Left lung (tissue), 10 donors: ENCODE results near the gene HGS. TPM values are rescaled to one million over a fixed set of nuclear protein-coding genes. Genes with fewer than 3 reads are reported as not detected.

Experiments
- ATAC-seq: fragments of 200-7000 bp; cut with Tn5 transposase; one replicate; pipeline ENCODE4 v1.9.1; 2020; ENCODE audit warnings: moderate library complexity
- DNase-seq, 4 donors: peaks; one replicate each; pipeline ENCODE4 v3.0.0-alpha.2; 2013 to 2020
- H3K27ac ChIP-seq, 2 donors: fragments of 200-600 bp; sonication (generic) in 1 of 2; one replicate each; pipeline versions ENCODE4 v1.5.0 to v1.8.0; 2020 to 2021
- H3K27me3 ChIP-seq, 2 donors: fragments of 200-600 bp; sonication (generic) in 1 of 2; one replicate each; pipeline versions ENCODE4 v1.5.0 to v1.8.0; 2020 to 2021
- H3K36me3 ChIP-seq, 2 donors: fragments of 200-600 bp; sonication (generic) in 1 of 2; one replicate each; pipeline versions ENCODE4 v1.5.0 to v1.8.0; 2020 to 2021
- H3K4me1 ChIP-seq, 2 donors: fragments of 200-600 bp; one replicate each; pipeline ENCODE4 v1.8.0; 2021
- H3K4me3 ChIP-seq, 2 donors: fragments of 200-600 bp; sonication (generic) in 1 of 2; one replicate each; pipeline versions ENCODE4 v1.5.0 to v1.8.0; 2020 to 2021; ENCODE audit warnings: mild to moderate bottlenecking in 1 of 2
- H3K9me3 ChIP-seq, 2 donors: fragments of 200-600 bp; sonication (generic) in 1 of 2; one replicate each; pipeline versions ENCODE4 v1.5.0 to v1.8.0; 2020 to 2021
- CTCF ChIP-seq, 2 donors: fragments of 200-600 bp; sonication (generic) in 1 of 2; IDR thresholded peaks; one replicate each; pipeline versions ENCODE4 v1.5.0 to v1.8.0; 2021; ENCODE audit warnings: antibody characterized with exemption in 2 of 2
- intact Hi-C, 2 donors: fragments of 100-400 bp; cut with DNase I; formaldehyde crosslinking; loops; one replicate each; pipeline versions ENCODE4 v1.11.2 to v1.14.2; 2022
- polyA plus RNA-seq, 6 donors: library from polyadenylated mRNA; unstranded; fragments of 120-200 nt; gene quantifications; one replicate each; pipeline ENCODE4 v1.2.1, GENCODE V29; 2013; ENCODE audit not compliant: insufficient read length in 6 of 6
- total RNA-seq, 2 donors: library from RNA; stranded (reverse); fragmentation: NEBNext Ultra II Directional; extraction: Animal tissue kit (Norgen Biotek cat#: 25700); gene quantifications; one replicate each; pipeline ENCODE4 v1.2.1, GENCODE V29; 2021
- donor health status: DM: no; HTN: yes; CAD: no.
- donor health status: DM: no; HTN: no; CAD: no.

The HGS gene
- total and polyA plus RNA-seq, 8 donors: 72.9 to 123 (median 88.2) TPM

GRCh38 chr17:81664051-81664470 lies 19.8 kb upstream of the HGS start:
- H3K9me3 ChIP-seq: no peaks in the 10 kb centered on the region
- peaks cover 0 to 14% of the 10 kb centered on the region in 2 donors for H3K36me3 ChIP-seq
- TF ChIP-seq CTCF (IDR thresholded peaks at IDR 0.05): no peak
- intact Hi-C loops: no loop called here
- ATAC-seq: no peak
- H3K4me1 ChIP-seq: peaks cover 18 to 32% of the 10 kb centered on the region in 2 donors
- no peaks in the 10 kb centered on the region for H3K27me3 ChIP-seq
- H3K4me3 ChIP-seq: no peak overlapping the region
- no peak for DNase-seq
- H3K27ac ChIP-seq: no peak overlapping the region

GRCh38 chr17:81665205-81666091 lies 18.4 kb upstream of the HGS start:
- no peak for DNase-seq
- no peaks in the 10 kb centered on the region for H3K27me3 ChIP-seq
- ATAC-seq: peak; percentile 49
- peaks cover 0 to 28% of the 10 kb centered on the region in 2 donors for H3K36me3 ChIP-seq
- peak overlapping the region; percentile 78 to 94 for H3K27ac ChIP-seq
- intact Hi-C loops: no loop called here
- no peaks in the 10 kb centered on the region for H3K9me3 ChIP-seq
- no peak for TF ChIP-seq CTCF (IDR thresholded peaks at IDR 0.05)
- H3K4me3 ChIP-seq: peak overlapping the region; percentile 91 to 100
- peaks cover 18 to 32% of the 10 kb centered on the region in 2 donors for H3K4me1 ChIP-seq

- no peak for TF ChIP-seq CTCF (IDR thresholded peaks at IDR 0.05)
- ATAC-seq: peak; percentile 23
- Histone ChIP-seq H3K27me3 (no peaks in the 10 kb centered on the region), H3K27ac (peak overlapping the region; percentile 78 to 94), H3K4me3 (peak overlapping the region; percentile 91 to 100), H3K36me3 (peaks cover 0 to 34% of the 10 kb centered on the region in 2 donors), H3K9me3 (no peaks in the 10 kb centered on the region), H3K4me1 (peaks cover 18 to 32% of the 10 kb centered on the region in 2 donors)
- intact Hi-C loops: no loop called here
- peak in 1 of 4 donors; percentile 26 for DNase-seq
Measured at GRCh38 chr17:81666092-81666341, 17.8 kb upstream of the HGS start.

GRCh38 chr17:81666342-81667191 lies 17.2 kb upstream of the HGS start, which contains the start of the genes CCDC137 and OXLD1:
Gene CCDC137, plus strand, starts transcription at chr17:81666737. Its CDS starts 30 bp downstream, at chr17:81666767.
Gene OXLD1, minus strand, starts transcription at chr17:81666605. Its CDS starts 28 bp downstream, at chr17:81666577.
- peaks cover 0 to 39% of the 10 kb centered on the region in 2 donors for H3K36me3 ChIP-seq
- H3K27me3 ChIP-seq: no peaks in the 10 kb centered on the region
- peak; percentile 99 for ATAC-seq
- intact Hi-C loops: no loop called here
- no peaks in the 10 kb centered on the region for H3K9me3 ChIP-seq
- peak; percentile 89 to 99 (median 97) for DNase-seq
- peak within 1 kb of the TSS; percentile 78 to 94 for H3K27ac ChIP-seq
- H3K4me3 ChIP-seq: peak within 1 kb of the TSS; percentile 91 to 100
- H3K4me1 ChIP-seq: peaks cover 18 to 32% of the 10 kb centered on the region in 2 donors
- no peak for TF ChIP-seq CTCF (IDR thresholded peaks at IDR 0.05)

- H3K4me3 ChIP-seq: peak overlapping the region in 1 of 2 donors; percentile 91
- ATAC-seq: no peak
Measured at GRCh38 chr17:81667754-81668153, 16.1 kb upstream of the HGS start.

More at GRCh38 chr17:81667754-81668153, 16.1 kb upstream of the HGS start:
- Histone ChIP-seq H3K27me3 (no peaks in the 10 kb centered on the region), H3K27ac (no peak overlapping the region), H3K36me3 (peaks cover 0 to 51% of the 10 kb centered on the region in 2 donors), H3K4me1 (peaks cover 18 to 32% of the 10 kb centered on the region in 2 donors), H3K9me3 (no peaks in the 10 kb centered on the region)
- no peak for DNase-seq
- intact Hi-C loops: no loop called here
- no peak for TF ChIP-seq CTCF (IDR thresholded peaks at IDR 0.05)
